NCI-H446 treated with DMSO at 0.1 percent for 48 hours (cell line): ENCODE measurements around the gene KLHL29.

ENCODE experiments used
- DNase-seq: peaks from one replicate; lab custom pipeline; 2025; lab: John Stamatoyannopoulos, UW

The KLHL29 gene

DNA sequence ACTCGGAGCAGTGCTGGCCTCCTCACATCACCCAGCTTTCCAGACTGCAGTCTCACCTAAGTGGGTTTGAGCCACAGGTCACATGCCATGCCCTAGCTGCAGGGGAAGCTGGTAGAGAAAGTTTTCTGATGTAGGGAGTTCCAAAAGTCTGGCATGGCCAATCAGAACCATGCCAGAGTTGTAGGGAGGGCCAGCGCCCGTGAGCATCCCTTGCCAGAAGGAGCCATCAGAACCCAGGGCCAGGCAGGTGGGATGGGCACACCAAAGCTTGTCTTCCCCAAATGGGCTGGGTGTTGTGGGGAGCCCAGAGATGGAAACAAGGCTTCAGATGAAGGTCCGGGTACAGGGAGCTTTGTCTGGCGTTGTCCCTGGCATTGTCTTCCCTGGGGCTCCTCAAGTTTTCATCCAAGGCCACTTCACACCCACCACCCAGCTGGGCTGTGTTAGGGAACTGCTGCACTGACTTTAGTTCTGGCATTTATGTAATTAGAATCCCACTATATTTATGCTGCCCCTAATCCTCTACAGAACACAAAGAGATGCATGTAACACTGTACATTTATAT, 247.9 kb downstream of the KLHL29 start:
- no peak for DNase-seq

DNA sequence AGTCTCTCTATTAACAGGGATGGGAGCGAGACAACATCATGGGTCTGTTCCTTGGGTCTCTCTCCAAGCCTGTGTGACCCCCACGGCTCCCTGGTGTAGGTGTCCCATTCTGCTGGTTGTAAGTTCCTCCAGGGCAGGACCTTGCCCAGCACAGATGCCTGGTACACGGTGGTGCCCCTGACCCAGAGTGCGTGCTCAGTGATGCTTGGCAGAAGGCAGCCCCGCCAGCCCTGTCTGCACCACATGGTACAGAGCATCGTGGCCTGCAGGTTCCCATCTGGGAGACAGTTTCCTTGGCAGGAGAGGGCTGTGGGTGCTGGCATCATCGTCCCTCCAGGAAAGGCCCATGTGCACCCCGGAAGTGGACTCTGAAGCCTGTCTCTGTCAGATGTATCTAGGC, 249.0 kb downstream of the KLHL29 start:
- DNase-seq = no peak

DNA sequence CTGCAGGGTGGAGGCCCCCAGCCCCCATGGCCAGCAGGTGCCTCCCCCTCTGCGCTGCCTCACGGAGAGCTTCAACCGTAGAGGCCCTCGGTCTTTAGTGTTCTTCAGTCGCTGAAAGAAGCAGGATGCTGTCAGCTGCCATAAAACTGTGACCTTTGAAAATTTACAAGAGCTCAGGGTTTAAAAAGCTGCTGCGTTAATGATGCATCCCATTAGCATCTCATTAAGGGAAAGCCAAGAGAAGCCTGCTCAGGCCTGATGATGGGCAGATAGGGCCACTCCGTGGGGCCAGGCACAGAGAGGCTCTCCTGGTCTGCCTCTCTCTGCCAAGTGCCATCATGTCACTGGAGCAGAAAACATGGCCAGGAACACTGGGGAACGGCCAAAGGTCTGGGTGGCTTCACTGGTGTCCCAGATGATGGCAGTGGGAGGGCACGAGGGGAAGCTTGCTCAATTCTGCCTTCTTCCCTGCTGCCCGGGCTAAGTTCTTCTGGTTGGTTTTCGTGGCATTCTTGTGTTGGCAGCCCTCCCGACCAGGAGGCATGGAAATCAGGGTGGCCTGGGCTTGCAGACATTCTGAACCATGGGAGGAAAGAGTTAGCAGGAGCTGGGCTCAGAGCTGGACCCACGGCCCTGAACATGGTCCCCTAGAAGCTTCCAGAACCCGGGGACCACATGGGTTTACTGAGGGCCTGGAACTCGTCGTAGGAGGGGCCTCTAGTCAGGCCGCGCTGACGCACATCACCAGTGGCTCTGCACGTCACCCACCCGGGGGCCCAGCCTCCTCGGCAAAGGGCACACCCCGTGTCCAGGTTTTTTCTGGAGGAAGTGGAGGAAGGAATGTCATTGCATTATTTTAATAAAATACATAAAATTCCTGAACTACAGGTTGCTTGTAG, 250.7 kb downstream of the KLHL29 start:
- no peak for DNase-seq

DNA sequence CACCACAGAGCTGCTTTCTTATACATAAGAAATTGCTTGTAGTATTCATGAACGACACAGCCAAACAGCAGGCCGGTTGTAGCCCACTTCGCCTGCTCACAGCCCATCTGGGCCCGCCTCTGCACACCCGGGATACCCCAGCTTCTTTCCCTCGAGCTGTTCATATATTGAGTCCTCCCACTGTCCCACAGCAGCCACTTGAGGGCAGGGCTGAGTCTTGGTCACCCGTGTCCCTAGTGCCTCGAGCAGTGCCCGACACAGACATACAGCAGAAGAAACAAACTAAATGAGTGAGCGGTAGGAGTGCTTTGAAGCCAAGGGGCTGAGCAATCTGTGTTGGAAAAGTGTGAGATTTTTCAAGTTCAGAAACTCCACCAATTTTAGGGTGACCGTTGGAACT, 251.4 kb downstream of the KLHL29 start:
- no peak for DNase-seq

GRCh38 chr2:23637011-23637778, 252.2 kb downstream of the KLHL29 start:
- no peak for DNase-seq

DNA sequence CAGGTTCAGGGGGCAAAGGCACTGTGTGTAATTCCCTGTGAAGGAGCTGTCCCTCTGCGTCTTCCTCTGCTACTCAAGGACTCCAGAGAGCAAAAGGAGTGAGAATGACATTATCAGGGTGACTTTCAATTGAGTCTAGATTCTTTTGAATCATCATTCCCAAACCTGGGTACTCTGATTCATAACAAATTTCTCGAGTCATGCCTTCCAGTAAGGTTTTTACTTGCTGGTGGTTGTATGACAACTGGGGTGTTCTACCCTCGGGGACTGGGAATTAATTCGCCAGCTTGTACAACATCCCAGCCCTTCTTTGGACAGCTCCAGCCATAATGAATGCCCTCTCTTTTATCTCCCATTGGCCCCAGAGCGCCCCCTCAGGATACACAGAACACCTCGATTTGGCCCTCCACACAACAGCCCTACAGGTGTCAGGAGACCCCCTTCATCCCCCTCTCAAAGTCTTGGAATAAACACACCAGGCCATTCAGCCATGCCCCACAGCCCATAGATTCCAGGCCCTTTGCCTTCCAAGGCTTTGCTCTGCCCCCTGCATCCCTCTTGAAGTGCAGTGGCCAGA, 254.5 kb downstream of the KLHL29 start:
- no peak for DNase-seq

DNA sequence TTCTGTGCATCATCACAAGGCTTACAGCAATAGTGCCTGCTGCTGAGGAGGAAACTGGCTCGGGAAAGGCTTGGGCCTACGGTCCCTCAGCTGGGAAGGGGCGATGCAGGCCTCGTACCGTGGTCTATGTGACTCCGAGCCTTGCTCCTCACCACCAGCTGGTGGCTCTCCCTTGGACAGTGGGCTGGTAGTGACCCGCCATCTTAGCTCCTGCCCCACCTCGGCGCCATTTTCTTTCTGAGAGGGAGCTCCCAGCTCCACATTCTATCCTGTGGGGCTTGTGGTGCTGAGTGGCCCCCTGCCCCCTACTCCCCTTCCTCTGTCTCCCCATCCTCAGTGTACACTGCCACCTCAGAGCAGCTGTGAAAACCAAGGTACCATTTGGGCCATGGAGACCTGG, 255.7 kb downstream of the KLHL29 start:
- no peak for DNase-seq

- DNase-seq = no peak
These were observed 257.5 kb downstream of the KLHL29 start for GRCh38 chr2:23642516-23642915.

- no peak for DNase-seq
These were observed 260.3 kb downstream of the KLHL29 start for GRCh38 chr2:23645230-23645808.

- no peak for DNase-seq
These were observed 262.6 kb downstream of the KLHL29 start for GRCh38 chr2:23647563-23647962.

- DNase-seq = no peak
These were observed 264.3 kb downstream of the KLHL29 start for GRCh38 chr2:23649303-23649702.

- no peak for DNase-seq
These were observed 264.8 kb downstream of the KLHL29 start for GRCh38 chr2:23649819-23650218.

DNA sequence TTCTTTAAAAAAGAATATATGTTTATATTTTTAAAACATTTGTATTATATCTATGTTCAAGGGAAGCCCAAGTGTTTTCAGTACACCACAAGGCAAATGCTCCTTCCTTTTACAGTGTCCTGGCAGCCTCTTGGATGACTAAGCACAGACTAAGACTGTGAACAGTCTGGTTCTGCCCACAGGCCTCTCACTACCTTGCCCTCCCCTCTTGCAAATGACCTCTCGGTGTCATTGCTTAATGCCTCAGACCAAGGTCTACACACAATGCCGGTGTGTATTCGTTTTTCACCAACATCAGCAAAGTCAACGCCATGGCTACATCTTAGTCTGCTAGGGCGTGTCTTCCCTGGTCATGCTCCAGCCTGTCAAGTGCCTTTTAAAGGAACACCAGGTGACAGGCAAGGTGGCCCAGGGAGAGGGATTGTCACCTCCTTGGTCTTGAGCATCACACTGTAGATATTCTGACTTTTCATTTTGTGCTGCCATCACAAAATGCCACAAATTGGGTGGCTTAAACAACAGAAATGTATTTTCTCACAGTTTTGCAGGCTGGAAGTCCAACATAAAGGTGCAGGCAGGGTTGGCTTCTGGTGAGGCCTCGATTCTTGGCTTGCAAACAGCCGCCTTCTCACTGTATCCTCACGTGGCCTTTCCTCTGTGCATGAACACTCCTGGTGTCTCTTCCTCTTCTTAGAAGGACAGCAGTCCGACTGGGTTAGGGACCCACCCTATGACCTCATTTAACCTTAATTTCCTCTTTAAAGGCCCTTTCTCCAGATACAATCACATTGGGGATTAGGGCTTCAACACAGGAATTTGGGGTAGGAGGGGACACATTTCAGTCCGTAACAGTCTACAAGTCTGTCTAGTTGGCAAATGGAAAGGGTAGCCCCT, 266.5 kb downstream of the KLHL29 start:
- DNase-seq = no peak

DNA sequence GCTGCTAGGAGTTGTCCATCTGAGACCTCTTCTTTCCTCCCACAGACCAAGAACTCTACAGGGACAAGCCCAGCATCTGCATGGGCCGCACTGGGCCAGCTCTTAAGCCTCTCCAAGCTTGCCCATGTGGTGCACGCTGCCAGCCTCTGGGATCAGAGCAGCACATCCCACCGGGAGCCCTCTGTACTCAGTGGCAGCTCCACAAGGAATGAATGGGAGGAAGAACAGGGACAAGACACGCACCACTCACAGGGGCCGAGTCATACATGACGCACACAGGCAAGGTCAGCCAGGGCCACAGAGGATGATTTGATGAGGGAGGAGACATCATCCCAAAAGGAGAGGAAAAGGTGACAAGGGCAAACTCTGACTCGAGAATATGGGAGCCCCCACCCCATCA, 268.3 kb downstream of the KLHL29 start:
- no peak for DNase-seq

GRCh38 chr2:23654756-23655155, 269.8 kb downstream of the KLHL29 start:
- DNase-seq = no peak

- DNase-seq = no peak
These were observed 271.1 kb downstream of the KLHL29 start for GRCh38 chr2:23655934-23656596.

DNA sequence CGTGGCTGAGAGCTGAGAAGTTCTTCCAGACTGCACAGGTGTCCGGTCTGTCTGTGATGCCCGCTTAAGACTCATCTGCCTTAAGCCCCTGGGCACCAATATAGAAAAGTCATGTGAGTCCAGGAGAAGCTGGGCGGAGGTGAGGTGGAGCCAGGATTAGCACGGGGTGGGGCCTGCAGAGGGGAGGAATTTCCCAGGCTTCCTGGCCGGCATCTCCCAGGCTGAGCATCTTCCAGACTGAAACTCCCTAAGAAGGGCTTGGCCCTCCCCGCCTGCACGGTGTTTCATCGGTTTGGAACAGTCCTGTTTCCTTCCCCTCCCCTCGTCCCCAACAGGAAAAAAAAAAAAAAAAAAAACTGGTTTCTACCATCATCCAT, 271.6 kb downstream of the KLHL29 start:
- DNase-seq = no peak

DNA sequence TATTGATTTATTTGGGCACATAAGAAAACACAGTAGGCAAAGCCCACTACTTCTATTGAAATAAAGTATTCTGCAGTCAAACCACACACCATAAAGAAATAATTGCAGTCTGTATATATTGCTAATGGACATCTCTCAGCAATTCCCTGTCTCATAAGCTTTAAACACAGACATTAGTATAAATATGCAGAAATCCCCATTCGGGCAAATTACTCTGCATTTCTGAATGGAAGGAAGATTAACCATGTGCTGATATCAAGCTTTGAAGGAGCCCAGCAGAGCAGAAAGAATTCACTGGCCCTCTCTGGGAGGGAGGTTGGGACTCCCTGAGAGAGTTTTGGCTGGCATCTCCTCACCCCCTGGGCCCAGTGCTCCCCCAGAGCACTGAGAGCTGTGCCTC, 272.4 kb downstream of the KLHL29 start:
- no peak for DNase-seq

GRCh38 chr2:23657934-23658333, 273.0 kb downstream of the KLHL29 start:
- DNase-seq = no peak

DNA sequence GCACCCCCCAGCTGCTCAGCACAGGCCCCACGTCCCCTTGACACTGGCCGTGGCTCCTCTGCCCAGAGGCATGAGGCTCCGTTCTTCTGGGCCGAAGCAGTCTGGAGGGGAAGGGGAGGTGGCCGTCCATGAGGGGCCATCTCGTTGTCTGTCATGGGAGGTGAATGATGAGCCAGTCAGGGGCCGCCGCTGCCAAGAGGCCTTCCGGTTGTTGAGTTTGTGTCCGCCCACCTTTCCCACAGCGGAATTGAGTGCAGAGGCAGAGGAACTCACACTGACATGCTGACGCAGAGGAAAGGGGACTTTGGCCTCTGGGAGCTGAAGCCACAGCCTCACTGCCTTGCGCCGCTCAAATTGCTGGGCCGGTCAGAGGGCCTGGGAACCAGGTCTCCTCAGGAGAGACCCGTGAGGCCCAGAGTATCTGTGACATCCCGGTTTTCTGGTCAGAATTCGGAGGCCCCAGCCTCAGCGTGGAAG, 273.5 kb downstream of the KLHL29 start:
- no peak for DNase-seq

DNA sequence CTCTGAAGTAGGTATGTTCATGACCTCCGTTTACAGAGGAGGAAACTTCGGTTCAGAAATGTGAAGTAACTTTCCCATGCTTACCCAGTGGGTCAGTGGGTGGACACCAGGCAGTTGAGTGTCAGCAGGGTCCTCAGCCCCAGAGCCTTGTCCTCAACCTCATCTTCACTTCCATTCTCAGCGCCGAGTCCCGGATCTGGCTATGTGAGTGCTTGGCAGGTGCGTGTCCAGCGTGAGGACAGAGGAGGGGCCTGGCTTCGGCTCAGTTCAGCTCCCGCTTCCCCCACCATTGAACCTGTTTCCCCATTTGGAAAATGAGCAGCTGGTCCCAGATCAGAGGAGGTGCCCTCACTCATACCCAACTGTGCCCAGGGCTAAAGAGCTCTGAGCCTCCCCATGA, 274.3 kb downstream of the KLHL29 start:
- no peak for DNase-seq
